NCI-H82 (cell line): ENCODE data around the gene CD9.

Source experiments
- DNase-seq: peaks from one replicate; lab custom pipeline; 2025; lab: John Stamatoyannopoulos, UW

The CD9 gene

DNA sequence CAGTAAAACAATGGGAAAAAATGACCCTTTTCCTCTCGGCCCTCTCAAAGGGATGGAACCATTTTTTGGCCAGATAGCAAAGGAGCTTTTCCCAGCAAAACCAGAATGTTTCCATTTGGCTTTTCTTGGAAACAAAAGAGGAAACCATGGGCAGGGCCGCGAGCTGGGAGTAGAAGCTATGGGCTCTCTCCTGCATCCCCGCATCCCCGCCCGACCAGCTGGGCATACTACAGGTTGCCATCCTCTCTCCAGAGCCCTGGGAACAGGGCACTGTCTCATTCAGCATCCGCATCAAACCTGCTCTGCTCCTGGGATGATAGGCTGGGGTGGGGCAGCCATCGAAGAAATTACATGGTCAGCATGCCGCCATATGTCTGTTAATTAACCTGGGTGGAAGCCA, 20.9 kb downstream of the CD9 start:
- no peak for DNase-seq

DNA sequence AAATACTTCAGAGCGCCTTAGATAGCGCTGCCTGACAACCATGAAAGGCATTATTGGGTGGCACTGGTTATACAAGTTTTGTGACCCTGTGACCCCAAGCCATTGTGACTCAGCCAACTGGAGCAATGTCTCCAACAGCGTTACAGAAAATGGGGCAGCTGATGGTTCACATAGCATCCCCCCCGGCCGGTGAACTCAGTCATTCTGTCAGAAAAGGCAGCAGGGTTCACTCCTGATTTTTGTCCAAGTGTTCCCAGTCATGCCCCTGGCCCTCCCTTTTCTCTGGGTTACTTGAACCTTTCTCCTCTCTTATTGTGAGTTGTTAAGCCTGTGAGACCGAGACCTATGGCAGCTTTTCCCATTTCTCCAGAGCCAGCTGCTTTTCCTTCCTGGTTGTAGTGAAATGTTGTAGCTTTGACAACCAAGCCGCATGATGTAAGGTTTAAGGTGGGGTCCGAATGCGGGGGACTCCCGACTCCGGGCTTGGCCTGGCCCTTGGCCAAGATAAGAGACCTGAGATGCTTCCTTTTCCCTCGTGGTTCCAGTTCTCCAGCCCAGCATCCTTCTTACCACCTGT, 22.0 kb downstream of the CD9 start:
- DNase-seq = no peak

DNA sequence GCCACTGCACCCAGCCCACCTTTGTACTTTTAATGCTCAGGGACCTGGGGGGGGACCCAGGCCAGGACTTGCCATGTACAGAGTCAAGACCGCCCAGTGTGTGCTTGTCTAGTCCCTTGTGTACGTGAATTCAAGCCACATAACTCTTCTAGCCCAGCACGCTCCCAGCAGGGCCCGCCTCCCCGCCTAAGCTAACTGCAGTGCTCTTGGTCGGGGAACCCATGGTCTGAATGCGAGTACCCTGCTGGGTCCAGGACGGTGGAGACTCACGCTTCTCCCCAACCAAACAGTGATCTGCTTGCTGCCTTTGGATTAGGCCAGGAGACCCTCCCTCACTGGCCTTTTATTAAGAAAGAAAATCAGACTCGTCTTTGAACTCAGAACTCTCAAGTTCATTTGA, 23.3 kb downstream of the CD9 start:
- DNase-seq = no peak

GRCh38 chr12:6224550-6224949, 24.4 kb downstream of the CD9 start:
- DNase-seq = no peak

GRCh38 chr12:6225630-6226001, 25.4 kb downstream of the CD9 start:
- DNase-seq = no peak

GRCh38 chr12:6226002-6226678, 25.9 kb downstream of the CD9 start:
- DNase-seq = no peak

GRCh38 chr12:6226679-6227051, 26.5 kb downstream of the CD9 start:
- no peak for DNase-seq

- no peak for DNase-seq
These were observed 28.5 kb downstream of the CD9 start for GRCh38 chr12:6228535-6229223.

GRCh38 chr12:6229224-6230218, 29.3 kb downstream of the CD9 start:
- peak; percentile 83 for DNase-seq

DNA sequence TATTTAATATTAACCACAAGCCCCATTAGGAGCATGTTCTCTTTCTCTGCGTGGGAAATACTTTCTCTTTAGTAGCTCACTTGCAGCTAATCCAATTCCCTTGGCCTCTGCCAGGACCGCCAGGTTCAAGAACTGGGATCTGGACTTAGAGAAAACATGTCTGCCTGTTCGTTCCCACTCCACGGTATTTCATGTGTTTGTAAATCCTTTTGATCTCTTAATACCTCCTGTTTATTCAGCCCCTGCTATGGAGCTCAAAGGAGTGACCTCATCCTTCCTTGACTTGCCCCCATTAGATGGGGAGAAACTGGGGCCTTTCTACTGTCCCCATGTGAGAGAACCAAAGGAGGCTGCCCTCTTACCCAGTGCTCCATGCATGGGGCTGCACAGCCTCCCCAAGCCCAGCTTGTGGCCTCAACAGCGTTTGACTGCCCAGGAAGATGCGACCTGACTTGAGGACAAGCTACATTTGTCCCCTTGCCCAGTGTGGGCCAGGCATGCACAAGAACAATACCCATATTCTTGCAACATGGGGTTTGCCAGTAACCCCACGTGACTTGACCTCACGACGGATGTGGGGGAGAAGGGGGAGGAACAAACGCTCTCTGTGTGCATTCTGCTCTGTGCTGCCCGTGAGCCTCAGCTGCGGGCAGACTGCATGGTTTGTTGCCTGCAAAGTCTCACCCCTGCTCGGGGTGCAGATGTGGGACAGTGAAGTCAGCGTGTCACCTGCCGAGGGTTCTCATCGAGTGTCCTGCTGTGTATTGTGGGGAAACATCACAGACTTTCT, 30.3 kb downstream of the CD9 start:
- DNase-seq = peak; percentile 88

GRCh38 chr12:6231359-6232268, 31.4 kb downstream of the CD9 start:
- DNase-seq = peak; percentile 16

- no peak for DNase-seq
These were observed 33.1 kb downstream of the CD9 start for GRCh38 chr12:6233121-6233971.

- DNase-seq = no peak
These were observed 34.0 kb downstream of the CD9 start for GRCh38 chr12:6234214-6234613.

DNA sequence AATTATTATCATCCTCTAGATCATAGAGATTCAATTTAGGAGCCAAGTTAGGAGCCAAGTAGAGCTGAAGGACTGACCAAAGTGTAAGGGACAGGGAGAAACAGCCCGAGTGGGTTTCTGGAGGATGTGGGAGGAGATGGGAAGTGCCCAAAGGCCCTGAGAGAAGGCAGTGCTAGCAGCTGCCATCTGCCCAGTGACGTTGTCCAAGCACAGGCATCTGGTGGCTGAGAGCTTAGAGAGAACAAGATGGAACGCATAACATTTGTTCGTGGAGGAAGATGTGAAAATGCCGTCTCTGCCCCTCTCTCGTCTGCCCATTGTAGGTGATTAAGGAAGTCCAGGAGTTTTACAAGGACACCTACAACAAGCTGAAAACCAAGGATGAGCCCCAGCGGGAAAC, 34.7 kb downstream of the CD9 start:
- DNase-seq = peak; percentile 38

GRCh38 chr12:6235499-6235898, 35.3 kb downstream of the CD9 start:
- DNase-seq = no peak

DNA sequence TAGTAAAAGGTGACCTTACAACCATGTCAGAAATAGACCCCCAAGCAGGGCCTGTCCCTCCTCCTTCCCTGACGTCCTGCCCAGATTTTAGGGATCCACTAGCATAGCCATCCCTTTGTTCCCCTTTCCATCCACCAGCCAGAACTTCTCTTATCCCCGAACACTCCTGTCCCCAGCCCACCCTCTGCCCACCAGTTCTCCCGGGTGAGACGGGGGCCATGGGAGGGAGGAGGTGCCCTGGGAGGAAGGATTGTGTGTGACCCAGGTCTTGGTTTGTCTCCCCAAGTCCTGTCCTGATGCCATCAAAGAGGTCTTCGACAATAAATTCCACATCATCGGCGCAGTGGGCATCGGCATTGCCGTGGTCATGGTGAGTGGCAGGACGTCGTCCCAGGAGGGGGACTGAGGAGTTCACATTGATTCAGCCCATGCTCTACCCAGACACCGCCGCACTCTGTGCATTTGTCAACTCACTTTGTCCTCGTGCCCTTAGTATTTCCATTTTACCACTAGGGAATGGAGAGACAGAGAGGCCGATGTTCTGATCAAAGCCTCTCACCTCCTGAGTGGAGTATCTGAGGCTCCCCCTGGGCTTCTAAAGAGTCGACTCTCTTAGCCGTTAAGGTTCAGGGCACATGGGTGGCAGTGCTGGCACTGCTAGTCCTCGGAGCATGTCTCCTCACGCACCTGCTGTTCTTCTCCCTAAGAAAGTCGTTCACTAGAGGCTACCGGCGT, 35.9 kb downstream of the CD9 start:
- DNase-seq = no peak

GRCh38 chr12:6236641-6236940, 36.4 kb downstream of the CD9 start:
- DNase-seq = no peak

DNA sequence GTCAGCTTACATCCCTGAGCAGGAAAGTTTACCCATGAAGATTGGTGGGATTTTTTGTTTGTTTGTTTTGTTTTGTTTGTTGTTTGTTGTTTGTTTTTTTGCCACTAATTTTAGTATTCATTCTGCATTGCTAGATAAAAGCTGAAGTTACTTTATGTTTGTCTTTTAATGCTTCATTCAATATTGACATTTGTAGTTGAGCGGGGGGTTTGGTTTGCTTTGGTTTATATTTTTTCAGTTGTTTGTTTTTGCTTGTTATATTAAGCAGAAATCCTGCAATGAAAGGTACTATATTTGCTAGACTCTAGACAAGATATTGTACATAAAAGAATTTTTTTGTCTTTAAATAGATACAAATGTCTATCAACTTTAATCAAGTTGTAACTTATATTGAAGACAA, 37.6 kb downstream of the CD9 start:
- DNase-seq = no peak

DNA sequence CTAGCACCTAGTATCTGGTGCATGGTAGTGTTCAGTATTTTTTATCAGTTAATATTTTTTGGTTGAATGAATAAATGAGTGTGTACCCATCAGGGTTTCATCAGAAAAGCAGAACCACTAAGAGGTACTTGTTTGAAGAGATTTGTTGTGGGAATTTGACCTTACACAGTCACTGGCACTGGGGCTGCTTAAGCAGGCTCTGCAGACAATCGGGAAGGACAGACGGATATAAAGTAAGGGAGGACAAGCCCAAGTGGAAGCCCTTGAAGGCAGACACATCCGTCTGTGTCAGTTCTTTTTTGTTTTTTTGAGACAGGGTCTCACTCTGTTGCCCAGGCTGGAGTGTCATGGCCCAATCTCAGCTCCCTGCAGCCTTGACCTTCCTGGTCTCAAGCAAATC, 38.7 kb downstream of the CD9 start:
- no peak for DNase-seq
